Mesothelial cell of epicardium (in vitro differentiated cells): ENCODE measurements around the gene IL1B. TPM values are rescaled to one million over a fixed set of nuclear protein-coding genes. Genes with fewer than 3 reads are reported as not detected.

Source experiments
- DNase-seq, 2 experiments: peaks; one replicate each; pipeline ENCODE4 v3.0.0; 2021; ENCODE audit warnings: low spot score in 2 of 2; ENCODE audit not compliant: unreplicated experiment in 2 of 2
- H3K27ac Mint-ChIP-seq: 2 replicates; pipeline ENCODE4 v1.8.0; 2021; ENCODE audit warnings: mixed read lengths
- H3K27me3 Mint-ChIP-seq: 2 replicates; pipeline ENCODE4 v1.8.0; 2021; ENCODE audit warnings: low read depth, mixed read lengths
- H3K36me3 Mint-ChIP-seq: 2 replicates; pipeline ENCODE4 v1.8.0; 2021; ENCODE audit warnings: mixed read lengths
- H3K4me1 Mint-ChIP-seq: 2 replicates; pipeline ENCODE4 v1.8.0; 2021; ENCODE audit warnings: mixed read lengths
- H3K4me3 Mint-ChIP-seq: 2 replicates; pipeline ENCODE4 v1.8.0; 2021; ENCODE audit warnings: mild to moderate bottlenecking, moderate library complexity, mixed read lengths
- H3K9me3 Mint-ChIP-seq: 2 replicates; pipeline ENCODE4 v1.8.0; 2021; ENCODE audit warnings: mixed read lengths
- total RNA-seq: library from RNA; stranded (reverse); gene quantifications from 3 replicates; pipeline ENCODE4 v1.2.1, GENCODE V29; 2021
- TF ChIP-seq, protein P1 (sequence below): fragments of 200-600 bp; sonication (generic); IDR thresholded peaks from one replicate; pipeline ENCODE4 v1.5.0; 2021; ENCODE audit warnings: antibody characterized with exemption; ENCODE audit not compliant: unreplicated experiment

Gene IL1B
- total RNA-seq, 1 donor from 2014 or later: 1.3 TPM

DNA sequence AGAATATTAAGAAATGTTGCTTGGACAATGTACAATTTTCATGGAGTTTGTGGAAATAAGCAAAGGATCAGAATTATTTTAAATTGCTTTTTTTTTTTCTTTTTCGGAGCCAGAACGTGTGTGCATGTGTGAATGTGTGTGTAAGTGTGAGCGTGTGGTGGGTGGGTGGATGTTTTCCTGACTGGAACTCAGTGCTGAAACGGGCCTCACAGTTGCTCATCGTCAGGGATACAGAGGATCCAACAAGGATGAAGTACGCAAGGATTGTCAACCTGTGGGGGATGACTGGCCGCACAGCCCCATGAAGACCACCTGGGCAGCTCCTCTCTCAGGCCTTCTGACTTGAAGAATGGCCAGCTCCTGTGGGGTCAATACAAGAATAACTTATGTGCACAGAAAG, 17.5 kb downstream of the IL1B start:
- H3K27me3 Mint-ChIP-seq: peaks cover 2% of the 10 kb centered on the region
- H3K9me3 Mint-ChIP-seq: no peaks in the 10 kb centered on the region
- H3K27ac Mint-ChIP-seq: no peak overlapping the region
- H3K36me3 Mint-ChIP-seq: no peaks in the 10 kb centered on the region
- TF ChIP-seq, protein P1, sequence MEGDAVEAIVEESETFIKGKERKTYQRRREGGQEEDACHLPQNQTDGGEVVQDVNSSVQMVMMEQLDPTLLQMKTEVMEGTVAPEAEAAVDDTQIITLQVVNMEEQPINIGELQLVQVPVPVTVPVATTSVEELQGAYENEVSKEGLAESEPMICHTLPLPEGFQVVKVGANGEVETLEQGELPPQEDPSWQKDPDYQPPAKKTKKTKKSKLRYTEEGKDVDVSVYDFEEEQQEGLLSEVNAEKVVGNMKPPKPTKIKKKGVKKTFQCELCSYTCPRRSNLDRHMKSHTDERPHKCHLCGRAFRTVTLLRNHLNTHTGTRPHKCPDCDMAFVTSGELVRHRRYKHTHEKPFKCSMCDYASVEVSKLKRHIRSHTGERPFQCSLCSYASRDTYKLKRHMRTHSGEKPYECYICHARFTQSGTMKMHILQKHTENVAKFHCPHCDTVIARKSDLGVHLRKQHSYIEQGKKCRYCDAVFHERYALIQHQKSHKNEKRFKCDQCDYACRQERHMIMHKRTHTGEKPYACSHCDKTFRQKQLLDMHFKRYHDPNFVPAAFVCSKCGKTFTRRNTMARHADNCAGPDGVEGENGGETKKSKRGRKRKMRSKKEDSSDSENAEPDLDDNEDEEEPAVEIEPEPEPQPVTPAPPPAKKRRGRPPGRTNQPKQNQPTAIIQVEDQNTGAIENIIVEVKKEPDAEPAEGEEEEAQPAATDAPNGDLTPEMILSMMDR: no peak
- DNase-seq: no peak
- no peak overlapping the region for H3K4me3 Mint-ChIP-seq
- H3K4me1 Mint-ChIP-seq: peaks cover 15% of the 10 kb centered on the region

DNA sequence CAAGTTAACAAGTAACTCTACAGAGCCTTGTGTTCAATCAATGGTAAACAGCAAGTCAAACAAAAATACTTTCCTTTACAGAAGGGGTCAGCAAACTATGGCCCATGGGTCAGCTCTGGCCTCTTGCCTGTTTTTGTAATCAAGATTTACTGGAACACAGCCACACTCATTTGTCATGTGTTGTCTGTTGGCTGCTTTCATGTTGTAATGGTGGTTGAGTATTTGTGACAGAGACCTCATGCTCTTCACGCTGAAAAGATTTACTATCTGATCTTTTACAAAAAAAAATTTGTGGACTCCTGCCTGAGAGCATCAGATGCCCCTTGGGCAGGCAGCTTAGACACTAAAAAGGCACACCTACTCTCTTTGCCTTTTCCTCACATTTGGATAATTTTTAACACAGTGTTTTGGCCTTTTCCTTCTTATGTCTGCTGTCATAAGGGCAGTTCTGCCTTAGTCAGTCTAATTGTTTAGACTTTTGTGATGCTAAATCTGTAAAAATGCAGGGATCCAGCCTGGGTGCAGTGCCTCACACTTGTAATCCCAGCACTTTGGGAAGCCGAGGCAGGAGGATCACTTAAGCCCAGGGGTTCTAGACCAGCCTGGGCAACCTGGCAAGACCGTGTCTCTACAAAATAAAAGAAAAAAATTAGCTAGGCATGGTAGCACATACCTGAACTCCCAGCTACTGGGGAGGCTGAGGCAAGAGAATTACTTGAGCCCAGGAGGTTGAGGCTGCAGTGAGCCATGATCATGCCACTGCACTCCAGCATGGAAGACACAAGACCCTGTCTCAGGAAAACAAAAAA, 18.3 kb downstream of the IL1B start:
- Mint-ChIP-seq H3K4me1 (peaks cover 21% of the 10 kb centered on the region), H3K27ac (no peak overlapping the region), H3K27me3 (peaks cover 2% of the 10 kb centered on the region), H3K9me3 (no peaks in the 10 kb centered on the region), H3K4me3 (no peak overlapping the region), H3K36me3 (no peaks in the 10 kb centered on the region)
- TF ChIP-seq, protein P1: no peak
- no peak for DNase-seq

DNA sequence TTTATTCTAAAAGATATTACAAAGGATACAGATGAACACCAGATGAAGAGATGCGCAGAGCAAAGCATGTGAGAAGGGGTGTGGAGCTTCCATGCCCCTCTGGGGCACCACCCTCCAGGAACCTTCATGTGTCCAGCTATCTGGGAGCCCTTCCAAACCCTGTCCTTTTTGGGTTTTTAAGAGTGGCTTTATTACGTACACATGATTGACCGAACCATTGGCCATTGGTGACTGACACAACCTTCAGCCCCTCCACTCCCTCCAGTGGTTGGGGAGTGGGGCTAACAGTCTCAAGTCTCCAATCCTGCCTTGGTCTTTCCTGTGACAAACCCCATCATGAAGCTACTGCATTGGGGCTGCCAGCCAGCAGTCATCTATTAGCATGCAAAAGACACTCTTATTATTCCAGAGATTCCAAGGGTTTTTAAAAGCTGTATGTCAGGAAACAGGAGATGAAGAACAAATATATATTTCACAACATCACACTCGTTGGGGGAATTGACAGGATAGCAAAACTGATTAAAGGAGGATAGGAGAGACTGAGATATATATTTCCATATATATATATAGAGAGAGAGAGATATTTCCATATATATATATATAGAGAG, 19.4 kb downstream of the IL1B start:
- no peaks in the 10 kb centered on the region for H3K27me3 Mint-ChIP-seq
- H3K4me3 Mint-ChIP-seq: no peak overlapping the region
- peaks cover 32% of the 10 kb centered on the region for H3K4me1 Mint-ChIP-seq
- TF ChIP-seq, protein P1: no peak
- H3K27ac Mint-ChIP-seq: no peak overlapping the region
- DNase-seq: no peak
- no peaks in the 10 kb centered on the region for H3K36me3 Mint-ChIP-seq
- no peaks in the 10 kb centered on the region for H3K9me3 Mint-ChIP-seq

DNA sequence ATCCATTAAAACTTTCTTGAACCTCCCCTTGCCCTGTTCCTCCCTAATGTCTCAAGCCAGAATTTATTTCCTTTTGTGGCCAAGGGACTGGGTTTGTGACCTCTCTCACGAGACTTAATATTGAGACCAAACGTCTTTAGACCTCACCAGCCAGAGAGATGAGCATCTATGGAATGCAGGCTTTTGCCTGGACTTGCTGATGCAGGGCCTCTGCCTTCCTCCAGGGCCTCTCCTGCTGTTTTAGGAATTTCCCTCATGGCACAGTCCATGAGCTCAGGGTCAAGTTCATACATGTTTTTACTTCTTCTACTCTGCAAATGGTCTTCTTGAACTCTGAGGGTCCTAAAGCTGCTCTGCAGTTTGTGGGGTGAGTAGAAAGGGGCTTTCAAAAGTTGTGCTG, 22.3 kb downstream of the IL1B start:
- Mint-ChIP-seq H3K4me1 (peaks cover 37% of the 10 kb centered on the region), H3K27ac (peak overlapping the region; percentile 94), H3K36me3 (no peaks in the 10 kb centered on the region), H3K9me3 (no peaks in the 10 kb centered on the region), H3K27me3 (no peaks in the 10 kb centered on the region), H3K4me3 (no peak overlapping the region)
- TF ChIP-seq, protein P1: no peak
- DNase-seq: no peak

DNA sequence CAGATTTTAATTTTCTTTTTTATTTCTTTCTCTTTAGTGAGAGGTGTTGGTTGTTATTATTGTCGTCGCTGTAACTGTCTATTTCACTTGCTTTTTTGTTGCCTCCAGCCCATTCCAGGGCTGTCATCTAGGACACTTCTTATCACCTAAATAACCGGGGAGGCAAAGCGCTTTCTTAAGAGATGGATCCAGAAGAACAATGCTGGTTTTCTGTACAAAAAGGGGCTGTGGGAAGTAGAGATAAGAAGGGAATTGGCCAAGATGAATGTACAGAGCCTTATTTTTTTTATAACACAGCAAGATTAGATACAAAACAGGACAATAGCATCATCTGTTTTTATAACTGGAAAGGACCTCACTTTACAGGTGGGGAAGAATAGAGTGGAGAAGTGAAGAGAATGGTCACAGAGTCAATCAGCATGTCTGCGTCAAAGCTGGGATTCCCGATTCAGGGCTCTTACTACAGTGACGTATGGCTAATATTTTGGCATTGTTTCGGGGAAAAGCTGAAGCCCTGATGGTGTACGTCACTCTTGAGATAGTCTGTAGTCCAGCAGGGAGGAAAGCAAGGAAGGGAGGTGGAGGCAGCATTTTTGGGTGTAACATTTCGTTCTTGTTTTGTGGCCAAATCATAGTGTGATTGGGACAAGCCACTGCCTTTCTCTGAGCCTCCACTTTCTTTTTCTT, 23.2 kb downstream of the IL1B start:
- TF ChIP-seq, protein P1: no peak
- no peaks in the 10 kb centered on the region for H3K9me3 Mint-ChIP-seq
- H3K4me3 Mint-ChIP-seq: no peak overlapping the region
- peaks cover 37% of the 10 kb centered on the region for H3K4me1 Mint-ChIP-seq
- DNase-seq: no peak
- no peaks in the 10 kb centered on the region for H3K36me3 Mint-ChIP-seq
- H3K27ac Mint-ChIP-seq: peak overlapping the region; percentile 89
- H3K27me3 Mint-ChIP-seq: no peaks in the 10 kb centered on the region
